ENCODE results near the gene WDR70. TPM values are rescaled to one million over a fixed set of nuclear protein-coding genes. Genes with fewer than 3 reads are reported as not detected.

Gene WDR70
- total and polyA plus RNA-seq, 9 donors, result 20.9 to 36.5 (median 31.4) TPM

DNA sequence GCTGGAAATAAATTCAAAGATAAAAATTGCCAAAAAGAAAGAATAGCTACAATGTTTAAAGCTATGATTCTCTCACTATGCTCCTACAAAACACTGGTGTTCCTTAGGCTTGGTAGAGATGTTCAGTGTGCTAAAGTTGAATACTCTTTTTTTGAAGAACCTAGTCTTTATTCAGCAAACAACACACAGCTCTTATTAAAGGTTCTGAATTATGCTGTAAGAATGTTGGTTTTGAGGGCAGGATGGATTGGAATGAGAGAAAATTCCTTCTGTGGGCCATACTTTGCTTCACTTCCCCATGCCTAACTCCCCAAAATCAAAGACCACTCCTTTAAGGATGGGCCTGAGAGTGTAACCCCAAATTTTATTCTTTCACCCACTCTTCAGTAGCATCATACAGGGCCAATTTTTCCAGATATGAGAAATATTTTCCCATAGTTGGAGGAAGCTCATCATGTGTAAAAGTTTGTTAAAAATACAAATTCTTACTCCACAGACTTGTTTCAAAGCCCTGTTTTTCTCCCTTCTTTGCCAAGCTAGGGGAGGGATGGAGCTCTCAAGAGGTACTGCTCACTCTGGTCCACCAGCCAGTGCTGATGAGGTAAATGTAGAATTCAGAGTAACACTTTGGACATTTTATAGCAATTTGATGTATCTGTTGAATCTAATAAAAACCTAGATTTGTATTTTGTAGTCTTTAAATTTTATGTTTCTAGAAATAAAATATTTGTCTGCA lies 361.4 kb downstream of the WDR70 start:
- no peak for DNase-seq
- no peaks in the 10 kb centered on the region for H3K27me3 ChIP-seq
- no peak overlapping the region for H3K4me3 ChIP-seq
- no peaks in the 10 kb centered on the region for H3K4me1 ChIP-seq (ENCODE audit: insufficient read depth)
- intact Hi-C loops (cut with DNase I), result no loop called here
- no peak overlapping the region for H3K27ac ChIP-seq
- H3K36me3 ChIP-seq, result no peaks in the 10 kb centered on the region
- no peaks in the 10 kb centered on the region for H3K9me3 ChIP-seq
- no peak for TF ChIP-seq EP300 (IDR thresholded peaks at IDR 0.05)
- no peak for TF ChIP-seq POLR2A (IDR thresholded peaks at IDR 0.05)
- TF ChIP-seq, protein P1, sequence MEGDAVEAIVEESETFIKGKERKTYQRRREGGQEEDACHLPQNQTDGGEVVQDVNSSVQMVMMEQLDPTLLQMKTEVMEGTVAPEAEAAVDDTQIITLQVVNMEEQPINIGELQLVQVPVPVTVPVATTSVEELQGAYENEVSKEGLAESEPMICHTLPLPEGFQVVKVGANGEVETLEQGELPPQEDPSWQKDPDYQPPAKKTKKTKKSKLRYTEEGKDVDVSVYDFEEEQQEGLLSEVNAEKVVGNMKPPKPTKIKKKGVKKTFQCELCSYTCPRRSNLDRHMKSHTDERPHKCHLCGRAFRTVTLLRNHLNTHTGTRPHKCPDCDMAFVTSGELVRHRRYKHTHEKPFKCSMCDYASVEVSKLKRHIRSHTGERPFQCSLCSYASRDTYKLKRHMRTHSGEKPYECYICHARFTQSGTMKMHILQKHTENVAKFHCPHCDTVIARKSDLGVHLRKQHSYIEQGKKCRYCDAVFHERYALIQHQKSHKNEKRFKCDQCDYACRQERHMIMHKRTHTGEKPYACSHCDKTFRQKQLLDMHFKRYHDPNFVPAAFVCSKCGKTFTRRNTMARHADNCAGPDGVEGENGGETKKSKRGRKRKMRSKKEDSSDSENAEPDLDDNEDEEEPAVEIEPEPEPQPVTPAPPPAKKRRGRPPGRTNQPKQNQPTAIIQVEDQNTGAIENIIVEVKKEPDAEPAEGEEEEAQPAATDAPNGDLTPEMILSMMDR (IDR thresholded peaks at IDR 0.05), result no peak

DNA sequence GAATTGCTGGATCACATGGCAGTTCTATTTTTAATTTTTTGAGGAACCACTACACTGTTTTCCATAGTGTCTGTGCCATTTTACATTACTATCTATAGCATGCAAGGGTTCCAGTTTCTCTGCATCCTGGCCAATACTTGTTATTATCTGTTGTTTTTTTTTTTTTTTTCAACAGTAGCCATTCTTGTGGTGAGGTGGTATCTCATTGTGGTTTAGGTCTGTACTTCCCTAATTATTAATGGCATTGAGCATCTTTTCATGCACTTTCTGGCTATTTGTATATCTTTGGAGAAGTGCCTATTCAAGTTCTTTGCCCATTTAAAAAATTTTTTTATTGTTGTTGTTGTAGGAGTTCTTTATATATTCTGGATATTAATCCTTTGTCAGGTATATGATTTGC lies 363.0 kb downstream of the WDR70 start:
- no peak overlapping the region for H3K27ac ChIP-seq
- H3K36me3 ChIP-seq, result no peaks in the 10 kb centered on the region
- TF ChIP-seq, protein P1 (IDR thresholded peaks at IDR 0.05), result no peak
- TF ChIP-seq EP300 (IDR thresholded peaks at IDR 0.05) (no peak), POLR2A (IDR thresholded peaks at IDR 0.05) (no peak)
- no peak for DNase-seq
- H3K9me3 ChIP-seq, result no peaks in the 10 kb centered on the region
- no peaks in the 10 kb centered on the region for H3K4me1 ChIP-seq (ENCODE audit: insufficient read depth)
- intact Hi-C loops (cut with DNase I), result no loop called here
- no peak overlapping the region for H3K4me3 ChIP-seq
- no peaks in the 10 kb centered on the region for H3K27me3 ChIP-seq

DNA sequence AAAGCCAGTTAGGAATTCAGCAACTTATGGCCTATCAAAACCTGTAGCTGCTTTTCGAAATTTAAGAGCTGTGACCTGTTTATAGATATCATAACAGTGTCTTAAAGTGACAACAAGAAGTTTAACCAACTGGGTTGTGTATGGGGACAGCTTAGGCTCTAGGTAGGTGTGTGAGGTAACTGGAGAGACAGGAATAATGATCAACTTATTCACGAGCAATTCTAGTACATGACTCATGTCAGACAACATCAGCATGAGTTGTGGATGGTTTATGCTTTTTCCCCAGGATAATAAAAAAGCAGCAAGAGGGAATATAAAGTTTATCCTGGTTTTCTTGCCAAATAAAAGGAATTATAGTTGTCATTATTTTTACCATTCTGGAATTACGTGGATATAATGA lies 372.1 kb downstream of the WDR70 start:
- no peaks in the 10 kb centered on the region for H3K36me3 ChIP-seq
- intact Hi-C loops (cut with DNase I), result no loop called here
- TF ChIP-seq POLR2A (IDR thresholded peaks at IDR 0.05), result no peak
- TF ChIP-seq, protein P1 (IDR thresholded peaks at IDR 0.05), result no peak
- no peak for TF ChIP-seq EP300 (IDR thresholded peaks at IDR 0.05)
- DNase-seq, result no peak
- H3K9me3 ChIP-seq, result no peaks in the 10 kb centered on the region
- no peak overlapping the region for H3K27ac ChIP-seq
- 60 to 69% (median 63%) methylated on average over 3 of the region's 3 CpGs for WGBS, 3 donors
- no peak overlapping the region for H3K4me3 ChIP-seq
- H3K27me3 ChIP-seq, result no peaks in the 10 kb centered on the region
- no peaks in the 10 kb centered on the region for H3K4me1 ChIP-seq (ENCODE audit: insufficient read depth)

DNA sequence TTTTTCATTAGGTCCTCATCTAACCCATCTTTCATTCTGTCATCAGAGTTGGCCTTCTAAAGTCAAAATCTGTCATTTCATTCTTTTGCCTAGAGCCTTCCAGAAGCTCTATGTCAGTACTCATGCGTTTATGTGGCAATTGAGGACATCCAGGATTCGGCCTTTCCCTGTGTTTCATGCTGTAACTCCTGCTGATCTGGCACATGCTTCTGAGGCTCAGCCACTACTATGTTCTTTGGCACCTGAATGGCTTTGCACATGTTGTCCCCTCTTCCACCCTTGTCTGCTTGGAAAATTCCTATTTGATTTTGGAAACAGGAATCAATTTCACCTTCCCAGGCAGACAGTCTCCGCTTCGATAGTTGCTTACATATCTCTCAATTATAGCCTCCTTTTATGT lies 375.9 kb downstream of the WDR70 start:
- no peaks in the 10 kb centered on the region for H3K27me3 ChIP-seq
- H3K36me3 ChIP-seq, result no peaks in the 10 kb centered on the region
- TF ChIP-seq, protein P1 (IDR thresholded peaks at IDR 0.05), result no peak
- TF ChIP-seq POLR2A (IDR thresholded peaks at IDR 0.05) (no peak), EP300 (IDR thresholded peaks at IDR 0.05) (no peak)
- no peak overlapping the region for H3K27ac ChIP-seq
- WGBS, 3 donors, result 93 to 97% (median 96%) methylated on average over 4 of the region's 4 CpGs
- no peak overlapping the region for H3K4me3 ChIP-seq
- no peaks in the 10 kb centered on the region for H3K9me3 ChIP-seq
- H3K4me1 ChIP-seq (ENCODE audit: insufficient read depth), result no peaks in the 10 kb centered on the region
- no peak for DNase-seq
- intact Hi-C loops (cut with DNase I), result no loop called here

Data from ovary (tissue), 9 donors.